ENCODE results near the gene SLK. TPM values are rescaled to one million over a fixed set of nuclear protein-coding genes. Genes with fewer than 3 reads are reported as not detected.

Gene SLK
- total RNA-seq, 2 donors from 2014 or later, result 24.1 to 25.4 TPM

GRCh38 chr10:103930449-103930848 lies 36.5 kb upstream of the SLK start:
- Mint-ChIP-seq H3K27ac (no peak overlapping the region), H3K4me3 (no peak overlapping the region), H3K36me3 (ENCODE audit: low read depth) (peaks cover 3% of the 10 kb centered on the region), H3K4me1 (peaks cover 5% of the 10 kb centered on the region), H3K27me3 (no peaks in the 10 kb centered on the region)
- H3K9me3 ChIP-seq (ENCODE audit: control insufficient read depth, low read length, poor library complexity, severe bottlenecking), result no peaks in the 10 kb centered on the region
- no peak for DNase-seq
- ATAC-seq, result no peak

- Mint-ChIP-seq H3K27ac (no peak overlapping the region), H3K27me3 (no peaks in the 10 kb centered on the region), H3K4me1 (peaks cover 5% of the 10 kb centered on the region), H3K4me3 (no peak overlapping the region), H3K36me3 (ENCODE audit: low read depth) (peaks cover 3% of the 10 kb centered on the region)
- DNase-seq (no peak), ATAC-seq (no peak)
- H3K9me3 ChIP-seq (ENCODE audit: control insufficient read depth, low read length, poor library complexity, severe bottlenecking), result no peaks in the 10 kb centered on the region
These were observed 36.1 kb upstream of the SLK start for GRCh38 chr10:103930881-103931280.

GRCh38 chr10:103931603-103932002 lies 35.3 kb upstream of the SLK start:
- Mint-ChIP-seq H3K27me3 (no peaks in the 10 kb centered on the region), H3K27ac (no peak overlapping the region), H3K4me1 (peaks cover 2% of the 10 kb centered on the region), H3K4me3 (no peak overlapping the region), H3K36me3 (ENCODE audit: low read depth) (no peaks in the 10 kb centered on the region)
- H3K9me3 ChIP-seq (ENCODE audit: control insufficient read depth, low read length, poor library complexity, severe bottlenecking), result no peaks in the 10 kb centered on the region
- DNase-seq (no peak), ATAC-seq (no peak)

GRCh38 chr10:103932271-103932670 lies 34.7 kb upstream of the SLK start:
- Mint-ChIP-seq H3K4me3 (no peak overlapping the region), H3K27me3 (no peaks in the 10 kb centered on the region), H3K4me1 (peaks cover 2% of the 10 kb centered on the region), H3K36me3 (ENCODE audit: low read depth) (no peaks in the 10 kb centered on the region), H3K27ac (no peak overlapping the region)
- ATAC-seq (no peak), DNase-seq (no peak)
- no peaks in the 10 kb centered on the region for H3K9me3 ChIP-seq (ENCODE audit: control insufficient read depth, low read length, poor library complexity, severe bottlenecking)

- no peaks in the 10 kb centered on the region for H3K27me3 Mint-ChIP-seq
- peaks cover 2% of the 10 kb centered on the region for H3K4me1 Mint-ChIP-seq
- no peaks in the 10 kb centered on the region for H3K9me3 ChIP-seq (ENCODE audit: control insufficient read depth, low read length, poor library complexity, severe bottlenecking)
- ATAC-seq, result no peak
- no peak overlapping the region for H3K4me3 Mint-ChIP-seq
- DNase-seq, result no peak
- H3K27ac Mint-ChIP-seq, result no peak overlapping the region
- no peaks in the 10 kb centered on the region for H3K36me3 Mint-ChIP-seq (ENCODE audit: low read depth)
These were observed 34.0 kb upstream of the SLK start for GRCh38 chr10:103932971-103933370.

- H3K4me1 Mint-ChIP-seq, result peaks cover 2% of the 10 kb centered on the region
- no peak for ATAC-seq
- peak overlapping the region; percentile 1 for H3K27ac Mint-ChIP-seq
- DNase-seq, result no peak
- H3K4me3 Mint-ChIP-seq, result no peak overlapping the region
- no peaks in the 10 kb centered on the region for H3K9me3 ChIP-seq (ENCODE audit: control insufficient read depth, low read length, poor library complexity, severe bottlenecking)
- no peaks in the 10 kb centered on the region for H3K27me3 Mint-ChIP-seq
- H3K36me3 Mint-ChIP-seq (ENCODE audit: low read depth), result no peaks in the 10 kb centered on the region
These were observed 33.3 kb upstream of the SLK start for GRCh38 chr10:103933557-103934121.

GRCh38 chr10:103934308-103934707 lies 32.6 kb upstream of the SLK start:
- Mint-ChIP-seq H3K4me3 (no peak overlapping the region), H3K36me3 (ENCODE audit: low read depth) (no peaks in the 10 kb centered on the region), H3K27ac (no peak overlapping the region), H3K4me1 (peaks cover 2% of the 10 kb centered on the region), H3K27me3 (no peaks in the 10 kb centered on the region)
- ATAC-seq, result no peak
- H3K9me3 ChIP-seq (ENCODE audit: control insufficient read depth, low read length, poor library complexity, severe bottlenecking), result no peaks in the 10 kb centered on the region
- DNase-seq, result no peak

GRCh38 chr10:103936022-103936421 lies 30.9 kb upstream of the SLK start:
- Mint-ChIP-seq H3K4me3 (no peak overlapping the region), H3K27me3 (no peaks in the 10 kb centered on the region), H3K36me3 (ENCODE audit: low read depth) (no peaks in the 10 kb centered on the region), H3K27ac (no peak overlapping the region), H3K4me1 (no peaks in the 10 kb centered on the region)
- ATAC-seq (no peak), DNase-seq (no peak)
- no peaks in the 10 kb centered on the region for H3K9me3 ChIP-seq (ENCODE audit: control insufficient read depth, low read length, poor library complexity, severe bottlenecking)

GRCh38 chr10:103939522-103939921 lies 27.4 kb upstream of the SLK start:
- no peak overlapping the region for H3K27ac Mint-ChIP-seq
- H3K4me3 Mint-ChIP-seq, result no peak overlapping the region
- no peak for DNase-seq
- ATAC-seq, result no peak
- H3K4me1 Mint-ChIP-seq, result no peaks in the 10 kb centered on the region
- peaks cover 6% of the 10 kb centered on the region for H3K27me3 Mint-ChIP-seq
- H3K9me3 ChIP-seq (ENCODE audit: control insufficient read depth, low read length, poor library complexity, severe bottlenecking), result no peaks in the 10 kb centered on the region
- no peaks in the 10 kb centered on the region for H3K36me3 Mint-ChIP-seq (ENCODE audit: low read depth)

- ATAC-seq, result no peak
- H3K27me3 Mint-ChIP-seq, result peaks cover 6% of the 10 kb centered on the region
- H3K27ac Mint-ChIP-seq, result no peak overlapping the region
- H3K36me3 Mint-ChIP-seq (ENCODE audit: low read depth), result no peaks in the 10 kb centered on the region
- no peak for DNase-seq
- no peaks in the 10 kb centered on the region for H3K4me1 Mint-ChIP-seq
- no peak overlapping the region for H3K4me3 Mint-ChIP-seq
- H3K9me3 ChIP-seq (ENCODE audit: control insufficient read depth, low read length, poor library complexity, severe bottlenecking), result no peaks in the 10 kb centered on the region
These were observed 25.1 kb upstream of the SLK start for GRCh38 chr10:103941801-103942200.

GRCh38 chr10:103942866-103943265 lies 24.1 kb upstream of the SLK start:
- Mint-ChIP-seq H3K36me3 (ENCODE audit: low read depth) (no peaks in the 10 kb centered on the region), H3K4me1 (peaks cover 3% of the 10 kb centered on the region), H3K27me3 (peaks cover 6% of the 10 kb centered on the region), H3K27ac (no peak overlapping the region), H3K4me3 (no peak overlapping the region)
- H3K9me3 ChIP-seq (ENCODE audit: control insufficient read depth, low read length, poor library complexity, severe bottlenecking), result no peaks in the 10 kb centered on the region
- ATAC-seq, result no peak
- no peak for DNase-seq

- Mint-ChIP-seq H3K27me3 (peaks cover 5% of the 10 kb centered on the region), H3K4me1 (peaks cover 8% of the 10 kb centered on the region), H3K4me3 (no peak overlapping the region), H3K36me3 (ENCODE audit: low read depth) (no peaks in the 10 kb centered on the region), H3K27ac (no peak overlapping the region)
- ATAC-seq, result peak; percentile 30
- no peak for DNase-seq
- no peaks in the 10 kb centered on the region for H3K9me3 ChIP-seq (ENCODE audit: control insufficient read depth, low read length, poor library complexity, severe bottlenecking)
These were observed 19.0 kb upstream of the SLK start for GRCh38 chr10:103947799-103948516.

- Mint-ChIP-seq H3K36me3 (ENCODE audit: low read depth) (no peaks in the 10 kb centered on the region), H3K4me1 (peaks cover 14% of the 10 kb centered on the region), H3K27me3 (no peaks in the 10 kb centered on the region), H3K4me3 (no peak overlapping the region), H3K27ac (no peak overlapping the region)
- no peak for ATAC-seq
- H3K9me3 ChIP-seq (ENCODE audit: control insufficient read depth, low read length, poor library complexity, severe bottlenecking), result no peaks in the 10 kb centered on the region
- no peak for DNase-seq
These were observed 17.2 kb upstream of the SLK start for GRCh38 chr10:103949728-103950127.

GRCh38 chr10:103951183-103951582 lies 15.8 kb upstream of the SLK start:
- H3K27me3 Mint-ChIP-seq, result peaks cover under 1% of the 10 kb centered on the region
- no peak overlapping the region for H3K4me3 Mint-ChIP-seq
- H3K4me1 Mint-ChIP-seq, result peaks cover 14% of the 10 kb centered on the region
- ATAC-seq, result no peak
- DNase-seq, result no peak
- no peak overlapping the region for H3K27ac Mint-ChIP-seq
- no peaks in the 10 kb centered on the region for H3K9me3 ChIP-seq (ENCODE audit: control insufficient read depth, low read length, poor library complexity, severe bottlenecking)
- H3K36me3 Mint-ChIP-seq (ENCODE audit: low read depth), result peaks cover 3% of the 10 kb centered on the region

Measured in T-helper 17 cell (primary cell).